Type B pancreatic cell (in vitro differentiated cells): Measurements from ENCODE around the gene DIPK1B. TPM values are rescaled to one million over a fixed set of nuclear protein-coding genes. Genes with fewer than 3 reads are reported as not detected.
A peak's percentile ranks its signal among the peaks of the same experiment; 100 is the strongest.

Experiments
- DNase-seq: peaks from one replicate; pipeline ENCODE4 v3.0.0; 2021; ENCODE audit warnings: mixed read lengths; ENCODE audit not compliant: unreplicated experiment; ENCODE audit errors: extremely low spot score
- H3K27ac Mint-ChIP-seq: 2 replicates; pipeline ENCODE4 v1.8.0; 2021; ENCODE audit warnings: mild to moderate bottlenecking, mixed read lengths
- H3K27me3 Mint-ChIP-seq: 2 replicates; pipeline ENCODE4 v1.8.0; 2021; ENCODE audit warnings: mixed read lengths
- H3K36me3 Mint-ChIP-seq: 2 replicates; pipeline ENCODE4 v1.8.0; 2021; ENCODE audit warnings: mixed read lengths
- H3K4me1 Mint-ChIP-seq: one replicate; pipeline ENCODE4 v1.8.0; 2021; ENCODE audit warnings: mixed read lengths; ENCODE audit not compliant: unreplicated experiment
- H3K4me3 Mint-ChIP-seq: 2 replicates; pipeline ENCODE4 v1.8.0; 2021; ENCODE audit warnings: mild to moderate bottlenecking, mixed read lengths
- H3K9me3 Mint-ChIP-seq: 2 replicates; pipeline ENCODE4 v1.8.0; 2021; ENCODE audit warnings: mixed read lengths
- total RNA-seq: library from RNA; stranded (reverse); gene quantifications from 2 replicates; pipeline ENCODE4 v1.2.1, GENCODE V29; 2021; ENCODE audit warnings: low replicate concordance
- TF ChIP-seq, protein P1 (sequence below): fragments of 200-600 bp; sonication (generic); conservative IDR thresholded peaks from 2 replicates; pipeline ENCODE4 v1.5.0; 2021; ENCODE audit warnings: antibody characterized with exemption, mild to moderate bottlenecking

The DIPK1B gene
- total RNA-seq, 1 donor from 2014 or later: 48.7 TPM

DNA sequence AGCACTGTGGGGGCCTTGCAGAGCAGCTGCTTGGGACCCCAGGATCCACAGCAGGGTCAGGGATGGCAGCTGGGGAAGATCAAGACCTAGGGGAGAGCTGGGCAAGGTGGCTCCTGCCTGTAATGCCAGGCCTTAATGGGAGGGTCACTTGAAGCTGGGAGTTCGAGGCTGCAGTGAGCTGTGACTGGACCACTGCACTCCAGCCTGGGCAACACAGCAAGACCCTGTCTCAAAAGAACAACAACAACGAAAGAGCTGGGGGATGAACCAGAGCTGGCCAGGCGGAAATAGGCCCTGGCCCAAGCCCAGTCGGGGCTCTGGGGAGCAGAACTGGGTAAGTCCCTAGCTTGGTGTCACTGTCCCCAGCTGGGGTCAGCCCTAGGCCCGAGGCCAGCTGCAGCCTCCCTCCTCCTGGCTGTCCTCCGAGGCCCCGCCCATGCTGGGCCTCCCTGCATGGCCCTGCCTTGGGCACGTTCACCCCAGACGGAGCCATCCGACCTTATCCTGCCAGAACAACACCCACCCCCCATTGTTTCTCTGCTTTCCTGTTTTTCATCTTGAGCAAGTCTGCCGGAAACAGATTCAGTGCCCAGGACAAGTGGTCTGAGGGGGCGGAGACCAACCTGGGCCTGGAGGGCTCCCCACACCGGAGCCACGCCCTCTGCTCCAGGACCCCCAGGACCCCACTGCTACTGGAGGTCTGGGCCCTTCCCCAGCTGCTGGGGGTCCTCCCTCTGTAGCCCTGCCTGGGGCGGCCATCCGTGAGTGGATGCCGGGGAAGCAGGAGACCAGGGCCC lies 1.9 kb downstream of the DIPK1B start:
- H3K9me3 Mint-ChIP-seq: no peaks in the 10 kb centered on the region
- no peaks in the 10 kb centered on the region for H3K27me3 Mint-ChIP-seq
- peaks cover 3% of the 10 kb centered on the region for H3K36me3 Mint-ChIP-seq
- TF ChIP-seq, protein P1, sequence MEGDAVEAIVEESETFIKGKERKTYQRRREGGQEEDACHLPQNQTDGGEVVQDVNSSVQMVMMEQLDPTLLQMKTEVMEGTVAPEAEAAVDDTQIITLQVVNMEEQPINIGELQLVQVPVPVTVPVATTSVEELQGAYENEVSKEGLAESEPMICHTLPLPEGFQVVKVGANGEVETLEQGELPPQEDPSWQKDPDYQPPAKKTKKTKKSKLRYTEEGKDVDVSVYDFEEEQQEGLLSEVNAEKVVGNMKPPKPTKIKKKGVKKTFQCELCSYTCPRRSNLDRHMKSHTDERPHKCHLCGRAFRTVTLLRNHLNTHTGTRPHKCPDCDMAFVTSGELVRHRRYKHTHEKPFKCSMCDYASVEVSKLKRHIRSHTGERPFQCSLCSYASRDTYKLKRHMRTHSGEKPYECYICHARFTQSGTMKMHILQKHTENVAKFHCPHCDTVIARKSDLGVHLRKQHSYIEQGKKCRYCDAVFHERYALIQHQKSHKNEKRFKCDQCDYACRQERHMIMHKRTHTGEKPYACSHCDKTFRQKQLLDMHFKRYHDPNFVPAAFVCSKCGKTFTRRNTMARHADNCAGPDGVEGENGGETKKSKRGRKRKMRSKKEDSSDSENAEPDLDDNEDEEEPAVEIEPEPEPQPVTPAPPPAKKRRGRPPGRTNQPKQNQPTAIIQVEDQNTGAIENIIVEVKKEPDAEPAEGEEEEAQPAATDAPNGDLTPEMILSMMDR: no peak
- H3K4me1 Mint-ChIP-seq: peaks cover 4% of the 10 kb centered on the region
- H3K4me3 Mint-ChIP-seq: peak overlapping the region; percentile 83
- no peak overlapping the region for H3K27ac Mint-ChIP-seq
- DNase-seq: no peak

DNA sequence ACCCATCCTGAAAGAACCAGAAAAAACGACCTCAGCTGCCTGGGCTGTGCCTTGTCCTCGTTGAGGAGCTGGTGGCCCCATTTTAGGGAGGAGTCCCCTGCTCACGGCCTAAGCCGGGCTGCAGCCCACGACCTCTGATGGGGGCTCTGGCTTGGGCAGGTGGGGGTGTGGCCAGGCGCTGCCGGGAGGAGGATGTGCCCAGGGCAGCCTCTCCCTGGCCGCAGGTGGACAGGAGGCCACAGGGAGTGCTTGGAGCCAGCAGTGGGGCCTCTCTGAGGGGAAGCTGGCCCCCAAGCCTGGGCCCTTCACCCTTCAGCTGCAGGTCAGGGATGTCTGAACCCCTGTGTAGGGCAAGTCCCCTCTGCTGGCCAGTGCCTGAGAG lies 2.5 kb downstream of the DIPK1B start:
- no peaks in the 10 kb centered on the region for H3K27me3 Mint-ChIP-seq
- H3K4me3 Mint-ChIP-seq: no peak overlapping the region
- no peaks in the 10 kb centered on the region for H3K9me3 Mint-ChIP-seq
- peaks cover 3% of the 10 kb centered on the region for H3K36me3 Mint-ChIP-seq
- TF ChIP-seq, protein P1: no peak
- H3K27ac Mint-ChIP-seq: no peak overlapping the region
- no peak for DNase-seq
- peaks cover 4% of the 10 kb centered on the region for H3K4me1 Mint-ChIP-seq

DNA sequence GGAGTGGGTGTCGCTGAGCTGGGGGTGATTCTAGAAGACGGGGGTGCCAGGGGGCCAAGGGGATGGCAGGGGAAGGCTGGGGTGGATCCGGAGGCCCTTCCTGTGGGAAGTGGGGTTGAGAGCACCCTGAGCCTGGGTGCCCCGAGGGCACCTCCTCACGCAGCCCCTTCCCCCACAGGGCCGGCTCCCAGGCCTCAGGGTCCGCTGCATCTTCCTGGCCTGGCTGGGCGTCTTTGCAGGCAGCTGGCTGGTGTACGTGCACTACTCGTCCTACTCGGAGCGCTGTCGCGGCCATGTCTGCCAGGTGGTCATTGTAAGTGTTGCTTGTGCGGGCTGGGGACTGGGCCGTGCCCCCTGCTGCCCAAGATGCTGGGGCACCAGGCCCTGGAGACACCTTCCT lies 5.0 kb downstream of the DIPK1B start:
- Mint-ChIP-seq H3K4me3 (no peak overlapping the region), H3K4me1 (peaks cover 9% of the 10 kb centered on the region), H3K27ac (no peak overlapping the region), H3K27me3 (no peaks in the 10 kb centered on the region), H3K36me3 (peaks cover 7% of the 10 kb centered on the region), H3K9me3 (no peaks in the 10 kb centered on the region)
- TF ChIP-seq, protein P1: no peak
- DNase-seq: no peak

DNA sequence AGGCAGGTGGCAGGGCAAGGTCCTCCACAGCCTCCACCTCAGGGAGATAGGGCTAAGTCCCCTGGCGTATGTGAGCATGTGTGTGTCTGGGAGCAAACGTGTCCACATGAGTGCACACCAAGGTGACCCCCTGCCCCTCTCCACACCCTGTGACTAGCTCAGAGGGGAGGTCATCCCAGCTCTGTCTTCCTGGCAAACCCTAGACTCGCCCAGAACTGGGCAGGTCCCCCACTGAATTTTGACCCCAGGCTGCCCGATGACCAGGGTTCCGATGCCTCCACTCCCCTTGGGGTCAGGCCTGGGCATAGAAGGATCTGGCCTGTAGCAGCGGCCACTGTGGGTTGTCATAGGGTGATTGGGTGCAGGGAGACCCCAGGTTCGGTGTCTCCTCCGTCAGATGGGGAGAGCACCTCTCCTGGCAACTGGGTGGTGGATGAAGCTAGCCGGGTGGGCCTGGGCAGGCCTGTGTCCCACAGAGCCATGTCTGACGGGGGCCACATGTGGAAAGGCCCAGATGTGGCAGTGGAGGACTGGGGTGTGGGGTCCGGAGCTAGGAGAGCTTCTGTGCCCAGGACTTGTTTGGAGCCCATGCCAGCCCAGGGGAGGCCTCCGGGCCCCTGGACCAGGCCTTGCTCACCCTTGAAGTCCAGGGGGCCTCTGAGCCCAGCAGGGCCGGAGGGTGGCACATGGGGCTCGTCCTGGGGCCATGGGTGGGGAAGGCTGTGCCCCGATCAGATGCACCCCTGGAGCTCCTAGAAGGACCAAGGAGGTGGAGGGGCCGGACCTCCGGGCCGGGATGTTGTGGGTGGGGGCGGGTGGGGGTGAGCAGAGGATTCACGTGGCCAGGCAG lies 6.2 kb downstream of the DIPK1B start:
- Mint-ChIP-seq H3K36me3 (peaks cover 8% of the 10 kb centered on the region), H3K27ac (no peak overlapping the region), H3K9me3 (no peaks in the 10 kb centered on the region), H3K27me3 (no peaks in the 10 kb centered on the region), H3K4me1 (peaks cover 9% of the 10 kb centered on the region), H3K4me3 (no peak overlapping the region)
- DNase-seq: no peak
- TF ChIP-seq, protein P1: no peak

DNA sequence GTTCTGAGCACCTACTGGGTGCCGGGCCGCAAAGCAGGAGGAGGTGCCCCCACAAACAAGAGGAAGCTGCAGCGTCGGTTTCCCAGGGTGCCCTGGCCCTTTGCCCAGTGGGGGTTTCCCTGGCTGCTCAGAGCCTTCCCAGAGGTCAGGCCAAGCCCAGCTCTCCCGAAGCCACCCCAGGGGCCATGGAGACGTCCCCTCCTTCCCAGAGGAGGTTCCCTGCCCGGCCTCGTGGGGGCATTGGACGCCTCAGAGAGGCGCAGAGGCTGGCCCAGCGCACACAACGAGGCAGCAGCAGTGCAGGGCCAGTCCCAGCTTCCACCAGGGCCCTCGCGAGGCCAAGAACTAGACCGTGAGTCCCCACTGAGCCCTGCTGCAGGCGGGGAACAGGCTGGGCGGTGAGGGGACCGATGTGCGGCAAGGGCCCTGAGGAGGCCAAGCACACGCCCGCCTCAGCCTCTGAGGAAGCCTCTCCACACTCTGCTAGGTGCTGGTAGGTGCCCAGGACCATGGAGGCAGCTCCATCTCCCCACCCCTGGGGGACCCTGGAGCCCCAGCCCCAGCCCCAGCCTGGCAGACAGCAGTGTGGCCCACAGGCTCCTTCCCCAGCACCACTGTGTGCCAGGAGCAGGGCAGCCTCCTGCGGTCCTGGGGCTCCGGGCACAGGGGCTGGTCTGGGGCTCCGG lies 7.0 kb downstream of the DIPK1B start:
- peaks cover 15% of the 10 kb centered on the region for H3K36me3 Mint-ChIP-seq
- no peak for DNase-seq
- H3K27me3 Mint-ChIP-seq: no peaks in the 10 kb centered on the region

More for the DNA sequence above, 7.0 kb downstream of the DIPK1B start:
- H3K4me3 Mint-ChIP-seq: no peak overlapping the region
- TF ChIP-seq, protein P1: no peak
- H3K9me3 Mint-ChIP-seq: no peaks in the 10 kb centered on the region
- H3K27ac Mint-ChIP-seq: no peak overlapping the region
- peaks cover 9% of the 10 kb centered on the region for H3K4me1 Mint-ChIP-seq
